Esophagus muscularis mucosa (tissue), 4 donors: ENCODE measurements around the gene RASA4.
"Not testable (repeated sequence)": the region's sequence is repeated elsewhere in the genome, so short reads cannot be mapped to it uniquely, and the experiment has no call there.

Experiments
- EP300 ChIP-seq: sonication (generic); formaldehyde crosslinking; IDR thresholded peaks from one replicate; pipeline ENCODE4 v1.6.1; 2017; ENCODE audit warnings: antibody characterized with exemption
- POLR2A ChIP-seq: fragments of 450-650 bp; IDR thresholded peaks from one replicate; pipeline ENCODE4 v1.6.1; 2017; ENCODE audit warnings: antibody characterized with exemption, moderate library complexity, mild to moderate bottlenecking, low read depth
- POLR2AphosphoS5 ChIP-seq, 2 donors: sonication (generic); formaldehyde crosslinking; IDR thresholded peaks; one replicate each; pipeline ENCODE4 v1.6.1; 2017; ENCODE audit warnings: antibody characterized with exemption in 2 of 2
- TF ChIP-seq, protein P1 (sequence below), 3 experiments: fragments of 200-600 bp in 2 of 3; fragments of 450-650 bp in 1 of 3; sonication (generic) in 2 of 3; IDR thresholded peaks; one replicate each; pipeline ENCODE4 v1.5.1; 2017 to 2019; ENCODE audit warnings: antibody characterized with exemption in 3 of 3, mild to moderate bottlenecking in 2 of 3, moderate library complexity in 1 of 3

DNA sequence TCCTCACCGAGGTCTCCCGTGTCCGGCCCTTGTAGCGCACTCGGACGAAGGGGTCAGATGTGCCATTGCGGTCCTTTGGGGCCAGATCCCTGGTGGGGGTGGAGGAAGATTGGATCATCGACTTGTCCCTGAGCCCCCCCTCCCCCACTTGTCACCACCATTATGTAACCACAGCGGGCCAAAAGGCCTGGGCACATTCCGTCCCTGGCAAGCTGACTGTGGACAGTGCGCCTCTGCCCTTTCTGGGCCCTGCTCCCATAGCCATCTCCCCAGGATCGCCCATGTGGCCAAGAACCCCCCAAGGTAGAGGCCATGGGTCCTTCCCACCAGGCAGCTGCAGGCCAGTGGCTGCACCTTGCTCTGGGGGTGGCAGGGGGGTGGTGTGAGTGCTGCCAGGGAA is 14.2 kb downstream of the RASA4 start:
- TF ChIP-seq, protein P1, sequence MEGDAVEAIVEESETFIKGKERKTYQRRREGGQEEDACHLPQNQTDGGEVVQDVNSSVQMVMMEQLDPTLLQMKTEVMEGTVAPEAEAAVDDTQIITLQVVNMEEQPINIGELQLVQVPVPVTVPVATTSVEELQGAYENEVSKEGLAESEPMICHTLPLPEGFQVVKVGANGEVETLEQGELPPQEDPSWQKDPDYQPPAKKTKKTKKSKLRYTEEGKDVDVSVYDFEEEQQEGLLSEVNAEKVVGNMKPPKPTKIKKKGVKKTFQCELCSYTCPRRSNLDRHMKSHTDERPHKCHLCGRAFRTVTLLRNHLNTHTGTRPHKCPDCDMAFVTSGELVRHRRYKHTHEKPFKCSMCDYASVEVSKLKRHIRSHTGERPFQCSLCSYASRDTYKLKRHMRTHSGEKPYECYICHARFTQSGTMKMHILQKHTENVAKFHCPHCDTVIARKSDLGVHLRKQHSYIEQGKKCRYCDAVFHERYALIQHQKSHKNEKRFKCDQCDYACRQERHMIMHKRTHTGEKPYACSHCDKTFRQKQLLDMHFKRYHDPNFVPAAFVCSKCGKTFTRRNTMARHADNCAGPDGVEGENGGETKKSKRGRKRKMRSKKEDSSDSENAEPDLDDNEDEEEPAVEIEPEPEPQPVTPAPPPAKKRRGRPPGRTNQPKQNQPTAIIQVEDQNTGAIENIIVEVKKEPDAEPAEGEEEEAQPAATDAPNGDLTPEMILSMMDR (IDR thresholded peaks at IDR 0.05): not testable (repeated sequence)
- not testable (repeated sequence) for TF ChIP-seq POLR2AphosphoS5 (IDR thresholded peaks at IDR 0.05); POLR2A; EP300
